B cell (primary cell): ENCODE data around the gene NVL.

ENCODE experiments used
- EZH2 ChIP-seq: IDR thresholded peaks from 2 replicates; pipeline ENCODE4 v1.6.1; 2012; ENCODE audit warnings: borderline replicate concordance, low read depth, mild to moderate bottlenecking, moderate library complexity, low read length; ENCODE audit not compliant: insufficient read depth, poor library complexity, severe bottlenecking
- TF ChIP-seq, protein P1 (sequence below): fragments of 200-600 bp; IDR thresholded peaks from one replicate; pipeline ENCODE4 v1.8.0; 2022; ENCODE audit warnings: antibody characterized with exemption, mild to moderate bottlenecking

DNA sequence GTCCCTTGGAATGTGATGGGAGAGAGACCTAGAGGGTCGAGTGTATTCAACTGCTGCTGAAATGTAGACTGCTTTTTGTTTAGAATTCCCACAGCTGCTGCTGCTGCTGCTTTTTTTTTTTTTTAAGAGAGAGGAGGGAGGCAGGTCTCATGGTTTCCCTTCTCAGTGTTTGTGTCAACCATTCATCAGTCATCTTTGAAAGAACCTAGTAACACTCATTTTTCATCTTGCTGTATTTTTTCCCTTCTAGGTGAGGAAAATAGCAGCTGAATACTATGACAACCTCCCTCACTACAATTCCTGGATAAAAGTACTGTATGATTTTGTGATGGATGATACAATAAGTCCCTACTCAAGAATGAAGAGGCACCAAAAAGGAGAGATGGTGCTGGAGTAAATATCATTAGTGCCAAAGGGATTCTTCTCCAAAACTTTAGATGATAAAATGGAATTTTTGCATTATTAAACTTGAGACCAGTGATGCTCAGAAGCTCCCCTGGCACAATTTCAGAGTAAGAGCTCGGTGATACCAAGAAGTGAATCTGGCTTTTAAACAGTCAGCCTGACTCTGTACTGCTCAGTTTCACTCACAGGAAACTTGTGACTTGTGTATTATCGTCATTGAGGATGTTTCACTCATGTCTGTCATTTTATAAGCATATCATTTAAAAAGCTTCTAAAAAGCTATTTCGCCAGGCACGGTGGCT, 137.7 kb downstream of the NVL start:
- TF ChIP-seq, protein P1, sequence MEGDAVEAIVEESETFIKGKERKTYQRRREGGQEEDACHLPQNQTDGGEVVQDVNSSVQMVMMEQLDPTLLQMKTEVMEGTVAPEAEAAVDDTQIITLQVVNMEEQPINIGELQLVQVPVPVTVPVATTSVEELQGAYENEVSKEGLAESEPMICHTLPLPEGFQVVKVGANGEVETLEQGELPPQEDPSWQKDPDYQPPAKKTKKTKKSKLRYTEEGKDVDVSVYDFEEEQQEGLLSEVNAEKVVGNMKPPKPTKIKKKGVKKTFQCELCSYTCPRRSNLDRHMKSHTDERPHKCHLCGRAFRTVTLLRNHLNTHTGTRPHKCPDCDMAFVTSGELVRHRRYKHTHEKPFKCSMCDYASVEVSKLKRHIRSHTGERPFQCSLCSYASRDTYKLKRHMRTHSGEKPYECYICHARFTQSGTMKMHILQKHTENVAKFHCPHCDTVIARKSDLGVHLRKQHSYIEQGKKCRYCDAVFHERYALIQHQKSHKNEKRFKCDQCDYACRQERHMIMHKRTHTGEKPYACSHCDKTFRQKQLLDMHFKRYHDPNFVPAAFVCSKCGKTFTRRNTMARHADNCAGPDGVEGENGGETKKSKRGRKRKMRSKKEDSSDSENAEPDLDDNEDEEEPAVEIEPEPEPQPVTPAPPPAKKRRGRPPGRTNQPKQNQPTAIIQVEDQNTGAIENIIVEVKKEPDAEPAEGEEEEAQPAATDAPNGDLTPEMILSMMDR = no peak
- no peak for TF ChIP-seq EZH2
